ENCODE data around the gene PPEF1.

- TF ChIP-seq CTCF (IDR thresholded peaks at IDR 0.05) (no peak), POLR2A (IDR thresholded peaks at IDR 0.05) (no peak), EP300 (IDR thresholded peaks at IDR 0.05) (no peak)
Measured at GRCh38 chrX:18674417-18674787, 33.0 kb upstream of the PPEF1 start.
